Posterior vena cava (tissue), 2 donors: ENCODE data around the gene C2CD5. TPM values are rescaled to one million over a fixed set of nuclear protein-coding genes. Genes with fewer than 3 reads are reported as not detected.
"Not testable (repeated sequence)": the region's sequence is repeated elsewhere in the genome, so short reads cannot be mapped to it uniquely, and the experiment has no call there.

Experiments
- DNase-seq: peaks from one replicate; pipeline ENCODE4 v3.0.0-alpha.2; 2020; ENCODE audit warnings: low spot score
- intact Hi-C, 2 donors: fragments of 100-400 bp; cut with DNase I; formaldehyde crosslinking; loops; one replicate each; pipeline versions ENCODE4 v1.14.1 to v1.14.2; 2022 to 2023
- total RNA-seq, 2 donors: library from RNA; stranded (reverse); fragmentation: NEBNext Ultra II Directional; extraction: Animal tissue kit (Norgen Biotek cat#: 25700); gene quantifications; one replicate each; pipeline ENCODE4 v1.2.1, GENCODE V29; 2021
- donor health status: DM: yes; HTN: yes; CAD: no.
- donor health status: DM: yes; HTN: yes; CAD: no.

The C2CD5 gene
- total RNA-seq, 2 donors from 2014 or later: 31.0 to 34.7 TPM

- DNase-seq, intact Hi-C loops: not testable (repeated sequence)
Measured at GRCh38 chr12:22487683-22488082, 56.7 kb downstream of the C2CD5 start.

- intact Hi-C loops: no loop called here
- DNase-seq: no peak
Measured at GRCh38 chr12:22481547-22482104, 62.7 kb downstream of the C2CD5 start.

DNA sequence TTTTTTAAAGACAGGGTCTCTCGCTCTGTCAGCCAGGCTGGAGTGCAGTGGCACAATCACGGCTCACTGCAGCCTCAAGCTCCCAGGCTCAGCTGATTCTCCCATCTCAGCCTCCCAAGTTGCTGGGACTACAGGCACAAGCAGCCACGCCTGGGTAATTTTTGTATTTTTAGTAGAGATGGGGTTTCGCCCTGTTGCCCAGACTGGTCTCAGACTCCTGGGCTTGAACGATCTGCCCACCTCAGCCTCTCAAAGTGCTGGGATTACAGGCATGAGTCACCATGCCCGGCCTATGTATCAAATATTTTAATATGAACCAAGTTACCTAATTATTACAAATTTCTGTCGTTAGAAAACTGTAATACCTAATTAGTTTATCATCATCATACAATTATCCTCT, 63.5 kb downstream of the C2CD5 start:
- intact Hi-C loops: not testable (repeated sequence)

GRCh38 chr12:22480016-22480415, 64.3 kb downstream of the C2CD5 start:
- DNase-seq: no peak
- intact Hi-C loops: no loop called here

More for the DNA sequence above, 63.5 kb downstream of the C2CD5 start:
- not testable (repeated sequence) for DNase-seq

GRCh38 chr12:22477894-22478287, 66.5 kb downstream of the C2CD5 start:
- intact Hi-C loops: no loop called here
- DNase-seq: no peak

DNA sequence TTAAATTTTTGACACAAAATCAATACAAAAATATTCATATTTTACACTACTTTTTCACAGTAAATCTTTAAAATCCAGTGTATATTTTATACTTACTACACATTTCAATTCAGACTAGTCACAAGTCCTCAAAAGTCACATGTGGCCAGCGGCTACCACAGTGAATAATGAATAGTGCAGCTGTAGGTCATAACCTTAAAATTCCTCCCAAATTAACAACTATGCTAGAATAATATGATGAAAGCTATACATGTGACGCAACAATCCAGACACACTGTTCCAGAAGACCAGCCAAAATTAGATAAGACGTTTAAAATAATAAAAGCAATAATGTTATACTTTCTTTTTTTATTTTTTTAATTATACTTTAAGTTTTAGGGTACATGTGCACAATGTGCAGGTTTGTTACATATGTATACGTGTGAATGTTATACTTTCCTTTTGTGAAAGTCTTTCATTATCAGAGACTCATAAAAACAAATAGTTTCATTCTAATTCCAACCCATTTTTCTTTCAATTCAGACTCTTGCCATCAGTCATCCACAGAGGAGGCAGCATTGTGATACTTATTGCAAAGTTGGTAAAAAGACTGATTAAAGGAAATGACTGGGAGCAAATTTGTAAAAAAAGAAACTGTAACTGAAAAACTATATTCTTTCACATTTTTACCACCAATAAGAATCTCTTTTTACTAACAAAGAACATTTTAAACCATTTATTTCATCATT, 67.0 kb downstream of the C2CD5 start:
- intact Hi-C loops: no loop called here
- DNase-seq: no peak

- intact Hi-C loops: no loop called here
- no peak for DNase-seq
Measured at GRCh38 chr12:22476133-22476532, 68.2 kb downstream of the C2CD5 start.

DNA sequence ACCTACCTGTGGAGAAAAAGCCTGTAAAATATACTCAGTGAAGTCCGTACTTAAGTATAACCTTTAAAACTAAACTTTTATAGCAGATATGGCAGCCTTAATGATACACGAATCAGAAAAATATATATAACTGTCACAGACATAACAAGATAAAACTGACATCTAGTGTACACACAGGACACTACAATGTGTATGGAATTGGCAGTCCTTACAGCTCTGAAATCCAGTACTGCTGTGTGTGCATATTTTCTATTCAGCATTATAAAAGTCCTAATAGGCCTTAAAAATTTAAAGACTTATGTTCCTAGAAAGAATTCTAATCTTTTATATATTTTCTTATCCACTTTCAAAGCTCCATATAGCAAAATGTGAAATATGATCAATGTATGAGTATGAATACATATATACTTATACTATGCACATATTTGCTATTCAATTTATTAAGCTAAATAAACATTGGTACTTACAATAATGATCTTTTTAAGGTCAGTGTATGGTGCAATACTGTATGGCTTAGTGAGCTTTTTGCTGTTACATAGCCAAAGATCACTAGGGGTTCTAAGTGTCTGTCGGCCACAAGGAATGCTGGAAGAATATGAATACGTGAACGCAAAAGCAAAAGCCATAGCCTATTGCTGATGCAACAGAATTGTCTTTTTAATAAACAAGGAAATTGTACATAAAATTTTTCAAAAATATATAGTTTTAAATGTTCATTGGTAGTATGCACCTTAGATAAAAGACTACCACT, 69.2 kb downstream of the C2CD5 start:
- intact Hi-C loops: no loop called here
- no peak for DNase-seq

GRCh38 chr12:22473212-22473611, 71.1 kb downstream of the C2CD5 start:
- intact Hi-C loops: no loop called here
- DNase-seq: no peak

DNA sequence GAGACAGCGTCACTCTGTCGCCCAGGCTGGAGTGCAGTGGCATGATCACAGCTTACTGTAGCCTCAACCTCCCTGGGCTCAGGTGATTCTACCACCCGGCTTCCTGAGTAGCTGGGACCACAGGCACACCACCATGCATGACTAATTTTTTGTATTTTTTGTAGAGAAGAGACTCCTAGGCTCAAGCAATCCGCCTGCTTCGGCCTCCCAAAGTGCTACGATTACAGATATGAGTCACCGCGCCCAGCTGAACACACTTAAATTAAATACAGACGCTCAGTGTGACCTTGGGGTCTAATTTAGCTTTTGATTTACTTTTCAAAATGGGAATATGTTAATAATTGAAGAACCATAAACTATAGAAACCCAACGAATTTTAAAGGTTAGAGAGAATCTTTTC, 77.2 kb downstream of the C2CD5 start:
- DNase-seq: no peak
- intact Hi-C loops: no loop called here

DNA sequence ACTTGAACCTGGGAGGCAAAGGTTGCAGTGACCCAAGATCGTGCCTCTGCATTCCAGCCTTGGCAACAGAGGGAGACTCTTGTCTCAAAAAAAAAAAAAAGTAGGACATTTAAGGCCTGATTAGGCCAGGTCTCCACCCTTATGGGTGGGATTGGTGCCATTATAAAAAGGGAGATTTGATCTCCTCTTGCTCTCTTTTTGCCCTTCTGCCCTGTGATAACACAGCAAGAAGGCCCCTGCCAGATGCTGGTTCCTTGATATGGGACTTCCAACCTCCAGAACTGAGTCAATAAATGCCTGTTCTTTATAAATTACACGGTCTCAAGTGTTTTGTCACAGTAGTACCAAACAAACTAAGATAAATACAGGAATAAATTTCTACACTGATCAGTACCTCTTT, 81.0 kb downstream of the C2CD5 start:
- intact Hi-C loops: no loop called here
- DNase-seq: no peak

GRCh38 chr12:22461786-22462185, 82.6 kb downstream of the C2CD5 start:
- DNase-seq: no peak
- intact Hi-C loops: no loop called here

GRCh38 chr12:22459838-22460490, 84.4 kb downstream of the C2CD5 start:
- DNase-seq: no peak
- intact Hi-C loops: no loop called here

- no peak for DNase-seq
- intact Hi-C loops: no loop called here
Measured at GRCh38 chr12:22458298-22458937, 85.9 kb downstream of the C2CD5 start.

DNA sequence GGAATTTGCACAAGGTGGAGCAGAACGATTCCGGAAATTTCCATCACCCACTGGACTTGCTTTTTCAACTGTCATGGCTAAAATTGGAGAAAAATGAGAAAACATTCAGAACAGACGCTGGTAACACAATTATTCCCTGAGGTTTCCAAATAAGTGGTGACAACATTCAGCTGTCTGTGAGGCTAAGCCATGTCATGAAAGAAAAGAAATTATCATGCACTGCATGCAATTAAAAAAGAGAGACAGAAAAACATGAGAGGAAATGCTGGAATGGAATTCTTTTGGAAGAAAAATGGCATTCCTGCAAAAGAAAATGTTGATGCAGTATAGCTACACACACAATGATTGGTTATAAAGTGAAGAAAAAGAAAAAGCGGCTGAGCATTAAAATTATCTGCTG, 87.3 kb downstream of the C2CD5 start:
- no peak for DNase-seq
- intact Hi-C loops: no loop called here

DNA sequence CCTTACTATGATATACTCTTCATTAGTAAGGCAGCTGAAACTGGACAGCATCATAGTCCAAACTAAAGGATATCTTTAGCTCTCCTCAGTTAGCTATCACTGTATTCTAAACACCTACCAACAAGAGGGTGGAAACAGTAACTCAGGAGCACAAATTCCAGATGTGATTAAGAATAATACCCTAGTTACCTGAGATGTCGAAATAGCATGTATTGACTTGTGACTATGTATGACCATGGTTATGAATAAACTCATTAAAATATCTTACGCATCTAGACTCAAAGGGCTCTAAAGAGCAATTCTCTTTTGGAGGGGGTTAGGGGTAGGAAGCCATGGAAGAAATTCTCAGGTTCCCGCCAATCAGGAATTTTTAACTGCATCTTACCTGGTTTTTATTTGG, 90.8 kb downstream of the C2CD5 start:
- intact Hi-C loops: no loop called here
- no peak for DNase-seq

DNA sequence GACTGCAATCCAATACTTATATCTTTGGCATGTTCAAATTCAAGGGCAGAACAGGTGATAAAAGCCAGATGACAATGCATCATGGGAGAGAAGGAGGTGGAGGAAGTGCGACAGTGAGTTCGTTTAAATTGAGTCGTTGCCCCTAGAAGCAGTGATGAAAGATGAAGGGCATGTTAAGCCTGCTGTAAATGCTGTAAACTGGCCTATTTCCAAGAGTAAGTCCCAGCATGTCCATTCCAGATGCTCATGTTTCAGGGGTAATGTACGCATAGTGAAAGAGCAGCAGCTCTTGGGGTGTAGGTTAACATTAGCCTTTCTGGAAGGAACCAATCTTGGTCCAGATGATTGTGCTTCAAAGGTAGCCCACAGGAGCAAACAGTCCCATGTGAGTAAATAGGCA, 97.1 kb downstream of the C2CD5 start:
- DNase-seq: no peak
- intact Hi-C loops: loop anchor here in 1 of 2 donors (10.0 kb wide), 1 partner anchor 362 kb away; no protein-coding TSS in a partner anchor

- DNase-seq: peak; percentile 74
- intact Hi-C loops: loop anchor here (5.0 to 10.0 kb wide), 3 partner anchors 107 to 362 kb away; no protein-coding TSS in a partner anchor
Measured at GRCh38 chr12:22444317-22444665, 100.1 kb downstream of the C2CD5 start.
